Mesothelial cell of epicardium (in vitro differentiated cells): Measurements from ENCODE around the gene ULBP1. TPM values are rescaled to one million over a fixed set of nuclear protein-coding genes. Genes with fewer than 3 reads are reported as not detected.
"Not testable (repeated sequence)": the region's sequence is repeated elsewhere in the genome, so short reads cannot be mapped to it uniquely, and the experiment has no call there.

ENCODE experiments used
- DNase-seq, 2 experiments: peaks; one replicate each; pipeline ENCODE4 v3.0.0; 2021; ENCODE audit warnings: low spot score in 2 of 2; ENCODE audit not compliant: unreplicated experiment in 2 of 2
- H3K27ac Mint-ChIP-seq: 2 replicates; pipeline ENCODE4 v1.8.0; 2021; ENCODE audit warnings: mixed read lengths
- H3K27me3 Mint-ChIP-seq: 2 replicates; pipeline ENCODE4 v1.8.0; 2021; ENCODE audit warnings: low read depth, mixed read lengths
- H3K36me3 Mint-ChIP-seq: 2 replicates; pipeline ENCODE4 v1.8.0; 2021; ENCODE audit warnings: mixed read lengths
- H3K4me1 Mint-ChIP-seq: 2 replicates; pipeline ENCODE4 v1.8.0; 2021; ENCODE audit warnings: mixed read lengths
- H3K4me3 Mint-ChIP-seq: 2 replicates; pipeline ENCODE4 v1.8.0; 2021; ENCODE audit warnings: mild to moderate bottlenecking, moderate library complexity, mixed read lengths
- H3K9me3 Mint-ChIP-seq: 2 replicates; pipeline ENCODE4 v1.8.0; 2021; ENCODE audit warnings: mixed read lengths
- CTCF ChIP-seq: fragments of 200-600 bp; sonication (generic); IDR thresholded peaks from one replicate; pipeline ENCODE4 v1.5.0; 2021; ENCODE audit warnings: antibody characterized with exemption; ENCODE audit not compliant: unreplicated experiment
- total RNA-seq: library from RNA; stranded (reverse); gene quantifications from 3 replicates; pipeline ENCODE4 v1.2.1, GENCODE V29; 2021

Gene ULBP1
- total RNA-seq, 1 donor from 2014 or later = 0.07 TPM

- no peak for TF ChIP-seq CTCF
- Mint-ChIP-seq H3K27me3 (peaks cover 87% of the 10 kb centered on the region), H3K27ac (no peak overlapping the region), H3K4me3 (no peak overlapping the region), H3K4me1 (peaks cover 3% of the 10 kb centered on the region), H3K36me3 (no peaks in the 10 kb centered on the region), H3K9me3 (no peaks in the 10 kb centered on the region)
- no peak for DNase-seq
Measured at GRCh38 chr6:150001295-150002008, 37.7 kb downstream of the ULBP1 start.

- peaks cover 86% of the 10 kb centered on the region for H3K27me3 Mint-ChIP-seq
- no peak overlapping the region for H3K4me3 Mint-ChIP-seq
- peaks cover 3% of the 10 kb centered on the region for H3K4me1 Mint-ChIP-seq
- H3K27ac Mint-ChIP-seq = no peak overlapping the region
- no peaks in the 10 kb centered on the region for H3K36me3 Mint-ChIP-seq
- DNase-seq = no peak
- H3K9me3 Mint-ChIP-seq = no peaks in the 10 kb centered on the region
- TF ChIP-seq CTCF = no peak
Measured at GRCh38 chr6:150002710-150003109, 39.0 kb downstream of the ULBP1 start.

- H3K4me1 Mint-ChIP-seq, DNase-seq, H3K27ac Mint-ChIP-seq, H3K9me3 Mint-ChIP-seq, H3K36me3 Mint-ChIP-seq: not testable (repeated sequence)
- Mint-ChIP-seq H3K4me3 (peak overlapping the region; percentile 84), H3K27me3 (peaks cover 86% of the 10 kb centered on the region)
Measured at GRCh38 chr6:150003599-150003998, 39.9 kb downstream of the ULBP1 start.

- H3K27ac Mint-ChIP-seq = no peak overlapping the region
- peaks cover 85% of the 10 kb centered on the region for H3K27me3 Mint-ChIP-seq
- peak overlapping the region; percentile 84 for H3K4me3 Mint-ChIP-seq
- H3K36me3 Mint-ChIP-seq = no peaks in the 10 kb centered on the region
- peak in 1 of 2 experiments; percentile 37 for DNase-seq
- H3K9me3 Mint-ChIP-seq = no peaks in the 10 kb centered on the region
- H3K4me1 Mint-ChIP-seq = peaks cover 3% of the 10 kb centered on the region
- TF ChIP-seq CTCF = no peak
Measured at GRCh38 chr6:150004101-150004782, 40.5 kb downstream of the ULBP1 start.

- peak; percentile 78 to 86 for DNase-seq
- Mint-ChIP-seq H3K4me1 (peaks cover 3% of the 10 kb centered on the region), H3K27ac (no peak overlapping the region), H3K36me3 (no peaks in the 10 kb centered on the region), H3K4me3 (peak overlapping the region; percentile 84), H3K9me3 (no peaks in the 10 kb centered on the region), H3K27me3 (peaks cover 85% of the 10 kb centered on the region)
- no peak for TF ChIP-seq CTCF
Measured at GRCh38 chr6:150004783-150005717, 41.3 kb downstream of the ULBP1 start.
